ENCODE measurements around the gene HLA-C.
A peak's percentile ranks its signal among the peaks of the same experiment; 100 is the strongest.

HLA-C gene

GRCh38 chr6:31271641-31272357, at the start of gene HLA-C:
Gene HLA-C (minus strand): TSS chr6:31272092. CDS start chr6:31272071, 21 bp downstream.
- ATAC-seq (peak; percentile 88), DNase-seq (peak; percentile 83)
- H3K4me3 Mint-ChIP-seq = peak within 1 kb of the TSS; percentile 94
- peak within 1 kb of the TSS; percentile 99 for H3K27ac Mint-ChIP-seq
- H3K9me3 Mint-ChIP-seq = no peaks in the 10 kb centered on the region
- no peaks in the 10 kb centered on the region for H3K27me3 Mint-ChIP-seq
- peaks cover 36% of the 10 kb centered on the region for H3K36me3 Mint-ChIP-seq (ENCODE audit: low read depth)
- peaks cover 53% of the 10 kb centered on the region for H3K4me1 Mint-ChIP-seq

- Mint-ChIP-seq H3K36me3 (ENCODE audit: low read depth) (no peaks in the 10 kb centered on the region), H3K4me3 (no peak overlapping the region), H3K27me3 (peaks cover 10% of the 10 kb centered on the region), H3K9me3 (no peaks in the 10 kb centered on the region), H3K27ac (no peak overlapping the region), H3K4me1 (no peaks in the 10 kb centered on the region)
- DNase-seq (no peak), ATAC-seq (no peak)
Measured at GRCh38 chr6:31321005-31321707, 49.3 kb upstream of the HLA-C start.

GRCh38 chr6:31317036-31317435, 45.1 kb upstream of the HLA-C start:
- Mint-ChIP-seq H3K27me3 (no peaks in the 10 kb centered on the region), H3K9me3 (no peaks in the 10 kb centered on the region), H3K4me3 (no peak overlapping the region), H3K27ac (no peak overlapping the region), H3K4me1 (no peaks in the 10 kb centered on the region), H3K36me3 (ENCODE audit: low read depth) (no peaks in the 10 kb centered on the region)
- DNase-seq (no peak), ATAC-seq (no peak)

- Mint-ChIP-seq H3K9me3 (no peaks in the 10 kb centered on the region), H3K36me3 (ENCODE audit: low read depth) (no peaks in the 10 kb centered on the region), H3K4me1 (peaks cover 12% of the 10 kb centered on the region), H3K27ac (no peak overlapping the region), H3K27me3 (peaks cover 17% of the 10 kb centered on the region), H3K4me3 (no peak overlapping the region)
- DNase-seq (no peak), ATAC-seq (no peak)
Measured at GRCh38 chr6:31309641-31310040, 37.7 kb upstream of the HLA-C start.

- H3K9me3 Mint-ChIP-seq = no peaks in the 10 kb centered on the region
Measured at GRCh38 chr6:31308845-31309175, 36.9 kb upstream of the HLA-C start.

GRCh38 chr6:31308050-31308844, 36.4 kb upstream of the HLA-C start:
- Mint-ChIP-seq H3K36me3 (ENCODE audit: low read depth) (no peaks in the 10 kb centered on the region), H3K4me1 (peaks cover 12% of the 10 kb centered on the region), H3K27me3 (peaks cover 17% of the 10 kb centered on the region), H3K4me3 (peak overlapping the region; percentile 63), H3K9me3 (no peaks in the 10 kb centered on the region), H3K27ac (no peak overlapping the region)
- ATAC-seq (peak; percentile 62), DNase-seq (peak; percentile 58)

More at GRCh38 chr6:31308845-31309175, 36.9 kb upstream of the HLA-C start:
- Mint-ChIP-seq H3K4me1 (peaks cover 12% of the 10 kb centered on the region), H3K27ac (no peak overlapping the region), H3K27me3 (peaks cover 17% of the 10 kb centered on the region), H3K4me3 (peak overlapping the region; percentile 40), H3K36me3 (ENCODE audit: low read depth) (no peaks in the 10 kb centered on the region)
- ATAC-seq = no peak
- no peak for DNase-seq

- no peak for DNase-seq
- Mint-ChIP-seq H3K27ac (no peak overlapping the region), H3K36me3 (ENCODE audit: low read depth) (no peaks in the 10 kb centered on the region), H3K4me1 (peaks cover 12% of the 10 kb centered on the region), H3K27me3 (peaks cover 17% of the 10 kb centered on the region), H3K9me3 (no peaks in the 10 kb centered on the region), H3K4me3 (no peak overlapping the region)
- ATAC-seq = no peak
Measured at GRCh38 chr6:31307669-31308049, 35.8 kb upstream of the HLA-C start.

- Mint-ChIP-seq H3K4me3 (no peak overlapping the region), H3K27ac (no peak overlapping the region), H3K9me3 (no peaks in the 10 kb centered on the region), H3K36me3 (ENCODE audit: low read depth) (no peaks in the 10 kb centered on the region), H3K4me1 (peaks cover 12% of the 10 kb centered on the region), H3K27me3 (peaks cover 19% of the 10 kb centered on the region)
- ATAC-seq (peak; percentile 33), DNase-seq (no peak)
Measured at GRCh38 chr6:31305703-31306219, 33.9 kb upstream of the HLA-C start.

GRCh38 chr6:31304683-31305082, 32.8 kb upstream of the HLA-C start:
- no peaks in the 10 kb centered on the region for H3K36me3 Mint-ChIP-seq (ENCODE audit: low read depth)
- peak overlapping the region; percentile 24 for H3K27ac Mint-ChIP-seq
- peaks cover 12% of the 10 kb centered on the region for H3K27me3 Mint-ChIP-seq
- no peaks in the 10 kb centered on the region for H3K9me3 Mint-ChIP-seq
- ATAC-seq (no peak), DNase-seq (no peak)
- no peak overlapping the region for H3K4me3 Mint-ChIP-seq
- peaks cover 10% of the 10 kb centered on the region for H3K4me1 Mint-ChIP-seq

- no peaks in the 10 kb centered on the region for H3K4me1 Mint-ChIP-seq
- no peak for DNase-seq
- ATAC-seq = no peak
- H3K27me3 Mint-ChIP-seq = peaks cover 10% of the 10 kb centered on the region
- H3K9me3 Mint-ChIP-seq = no peaks in the 10 kb centered on the region
- H3K4me3 Mint-ChIP-seq = no peak overlapping the region
- H3K36me3 Mint-ChIP-seq (ENCODE audit: low read depth) = no peaks in the 10 kb centered on the region
- no peak overlapping the region for H3K27ac Mint-ChIP-seq
Measured at GRCh38 chr6:31300797-31301196, 28.9 kb upstream of the HLA-C start.

- ATAC-seq = no peak
- peaks cover 10% of the 10 kb centered on the region for H3K27me3 Mint-ChIP-seq
- no peaks in the 10 kb centered on the region for H3K36me3 Mint-ChIP-seq (ENCODE audit: low read depth)
Measured at GRCh38 chr6:31299947-31300346, 28.1 kb upstream of the HLA-C start.

GRCh38 chr6:31299511-31299910, 27.6 kb upstream of the HLA-C start:
- Mint-ChIP-seq H3K9me3 (no peaks in the 10 kb centered on the region), H3K4me3 (no peak overlapping the region), H3K27me3 (peaks cover 10% of the 10 kb centered on the region), H3K4me1 (no peaks in the 10 kb centered on the region), H3K36me3 (ENCODE audit: low read depth) (no peaks in the 10 kb centered on the region), H3K27ac (no peak overlapping the region)
- ATAC-seq = no peak
- DNase-seq = no peak

More at GRCh38 chr6:31299947-31300346, 28.1 kb upstream of the HLA-C start:
- H3K4me1 Mint-ChIP-seq = no peaks in the 10 kb centered on the region
- no peak overlapping the region for H3K4me3 Mint-ChIP-seq
- no peak overlapping the region for H3K27ac Mint-ChIP-seq
- no peak for DNase-seq
- no peaks in the 10 kb centered on the region for H3K9me3 Mint-ChIP-seq

- no peak for DNase-seq
- Mint-ChIP-seq H3K36me3 (ENCODE audit: low read depth) (no peaks in the 10 kb centered on the region), H3K4me3 (no peak overlapping the region), H3K27ac (no peak overlapping the region), H3K27me3 (peaks cover 8% of the 10 kb centered on the region), H3K4me1 (peaks cover 7% of the 10 kb centered on the region), H3K9me3 (no peaks in the 10 kb centered on the region)
- no peak for ATAC-seq
Measured at GRCh38 chr6:31294056-31294455, 22.2 kb upstream of the HLA-C start.

GRCh38 chr6:31293343-31293742, 21.5 kb upstream of the HLA-C start:
- Mint-ChIP-seq H3K27ac (no peak overlapping the region), H3K9me3 (no peaks in the 10 kb centered on the region), H3K36me3 (ENCODE audit: low read depth) (no peaks in the 10 kb centered on the region), H3K27me3 (peaks cover 8% of the 10 kb centered on the region), H3K4me3 (no peak overlapping the region), H3K4me1 (peaks cover 7% of the 10 kb centered on the region)
- DNase-seq = no peak
- ATAC-seq = no peak

Measured in activated naive CD8-positive, alpha-beta T cell treated with anti-CD3 and anti-CD28 coated beads, Interleukin-2, amount 50 U/mL, for 24 hours (primary cell).